ENCODE measurements around the gene SIGLEC6.
"Not testable (repeated sequence)": the region's sequence is repeated elsewhere in the genome, so short reads cannot be mapped to it uniquely, and the experiment has no call there.

The SIGLEC6 gene

DNA sequence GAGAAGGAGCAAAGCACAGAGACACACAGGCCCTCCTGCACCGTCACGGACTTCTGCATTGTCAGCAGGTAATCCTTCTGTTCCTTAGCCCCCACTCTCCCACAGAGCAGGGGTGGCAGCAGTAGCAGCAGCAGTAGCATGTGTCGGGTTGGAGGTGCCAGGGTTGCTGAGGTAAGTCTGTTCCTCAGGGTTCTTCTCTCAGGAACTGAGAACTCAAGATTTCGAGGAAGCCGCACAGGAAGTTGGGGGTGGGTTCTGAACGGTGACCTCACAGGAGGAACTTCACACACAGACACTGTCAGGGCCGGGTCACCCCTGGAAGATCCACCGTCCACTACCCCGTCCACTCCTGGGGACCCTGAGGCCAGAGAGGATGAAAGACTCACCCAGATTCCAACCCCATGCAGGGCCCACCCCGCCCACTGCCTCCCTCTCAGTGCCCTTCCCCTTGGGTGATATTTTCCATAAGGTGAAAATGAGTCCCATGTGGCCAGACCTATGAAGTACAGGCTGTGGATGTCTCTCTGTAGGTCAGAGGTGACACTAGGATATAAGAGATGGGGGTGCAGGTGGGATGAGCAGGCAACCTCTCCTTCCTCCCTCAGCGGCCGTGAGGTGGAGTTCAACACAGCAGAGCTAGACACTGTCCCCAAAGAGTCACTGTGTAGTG, 29.7 kb downstream of the SIGLEC6 start, which contains the start of gene SIGLEC12:
Gene SIGLEC12, minus strand, starts transcription at position 207 of the 670 bp plus-strand sequence. Its CDS starts 67 bp downstream, at position 140.
- Histone ChIP-seq H3K27me3 (replicated peaks; ENCODE audit: control insufficient read depth, insufficient read depth, low read length) (no peaks in the 10 kb centered on the region), H3K36me3 (ENCODE audit: control insufficient read depth, insufficient read depth, low read length) (no peaks in the 10 kb centered on the region), H3K4me3 (replicated peaks; ENCODE audit: low read depth, low read length) (no peak within 1 kb of the TSS)
- TF ChIP-seq, protein P1, sequence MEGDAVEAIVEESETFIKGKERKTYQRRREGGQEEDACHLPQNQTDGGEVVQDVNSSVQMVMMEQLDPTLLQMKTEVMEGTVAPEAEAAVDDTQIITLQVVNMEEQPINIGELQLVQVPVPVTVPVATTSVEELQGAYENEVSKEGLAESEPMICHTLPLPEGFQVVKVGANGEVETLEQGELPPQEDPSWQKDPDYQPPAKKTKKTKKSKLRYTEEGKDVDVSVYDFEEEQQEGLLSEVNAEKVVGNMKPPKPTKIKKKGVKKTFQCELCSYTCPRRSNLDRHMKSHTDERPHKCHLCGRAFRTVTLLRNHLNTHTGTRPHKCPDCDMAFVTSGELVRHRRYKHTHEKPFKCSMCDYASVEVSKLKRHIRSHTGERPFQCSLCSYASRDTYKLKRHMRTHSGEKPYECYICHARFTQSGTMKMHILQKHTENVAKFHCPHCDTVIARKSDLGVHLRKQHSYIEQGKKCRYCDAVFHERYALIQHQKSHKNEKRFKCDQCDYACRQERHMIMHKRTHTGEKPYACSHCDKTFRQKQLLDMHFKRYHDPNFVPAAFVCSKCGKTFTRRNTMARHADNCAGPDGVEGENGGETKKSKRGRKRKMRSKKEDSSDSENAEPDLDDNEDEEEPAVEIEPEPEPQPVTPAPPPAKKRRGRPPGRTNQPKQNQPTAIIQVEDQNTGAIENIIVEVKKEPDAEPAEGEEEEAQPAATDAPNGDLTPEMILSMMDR (IDR thresholded peaks at IDR 0.05; ENCODE audit: insufficient read depth, low read length, poor library complexity, severe bottlenecking) = no peak
- no peak for DNase-seq (ENCODE audit: extremely low read depth, insufficient read length)

DNA sequence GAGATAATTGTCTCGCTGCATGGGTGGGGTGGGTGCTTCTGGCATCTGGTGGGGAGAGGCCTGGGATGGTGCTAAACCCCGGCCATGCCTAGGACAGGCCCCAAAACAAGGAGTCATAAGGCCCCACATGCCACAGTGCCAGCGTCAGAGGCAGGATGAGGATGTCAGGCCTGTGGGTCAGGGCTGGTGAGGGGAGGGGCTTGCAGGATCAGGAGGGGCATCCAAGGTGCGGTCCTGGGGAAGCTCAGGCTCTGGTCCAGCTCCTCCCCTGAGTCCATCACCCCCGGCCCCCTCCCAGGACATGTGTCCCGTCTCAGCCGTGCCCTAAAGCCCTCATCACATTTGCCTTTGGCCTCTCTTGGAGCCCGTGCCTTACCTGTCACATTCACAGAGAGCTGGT, 30.5 kb downstream of the SIGLEC6 start:
- DNase-seq (ENCODE audit: extremely low read depth, insufficient read length); H3K4me3 ChIP-seq (replicated peaks; ENCODE audit: low read depth, low read length); H3K36me3 ChIP-seq (ENCODE audit: control insufficient read depth, insufficient read depth, low read length); H3K27me3 ChIP-seq (replicated peaks; ENCODE audit: control insufficient read depth, insufficient read depth, low read length): not testable (repeated sequence)

DNA sequence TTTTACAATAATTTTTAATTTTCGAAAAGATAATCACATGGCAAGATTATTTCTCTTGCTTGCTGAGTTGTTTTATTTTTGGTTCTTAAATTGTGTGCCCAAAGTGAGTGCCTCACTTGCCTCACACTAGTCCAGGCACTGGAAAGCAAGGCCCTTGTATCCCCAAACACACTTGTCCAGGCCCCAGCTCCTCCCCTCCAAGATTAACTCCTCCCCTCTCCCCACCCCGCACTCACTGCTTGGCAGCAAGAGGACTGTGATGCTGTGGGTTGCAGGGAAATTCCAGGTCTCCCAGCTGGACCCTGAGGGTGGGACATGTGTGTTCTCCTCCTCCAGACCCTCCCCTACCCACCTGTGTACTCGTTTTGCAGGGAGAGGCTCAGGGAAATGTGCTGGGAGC, 33.8 kb downstream of the SIGLEC6 start:
- H3K4me3 ChIP-seq (replicated peaks; ENCODE audit: low read depth, low read length) = no peak overlapping the region
- H3K27me3 ChIP-seq (replicated peaks; ENCODE audit: control insufficient read depth, insufficient read depth, low read length) = no peaks in the 10 kb centered on the region; the same call in 1 of the 2 replicates
- H3K36me3 ChIP-seq (ENCODE audit: control insufficient read depth, insufficient read depth, low read length) = no peaks in the 10 kb centered on the region
- no peak for DNase-seq (ENCODE audit: extremely low read depth, insufficient read length)
- TF ChIP-seq, protein P1 (IDR thresholded peaks at IDR 0.05; ENCODE audit: insufficient read depth, low read length, poor library complexity, severe bottlenecking) = no peak

DNA sequence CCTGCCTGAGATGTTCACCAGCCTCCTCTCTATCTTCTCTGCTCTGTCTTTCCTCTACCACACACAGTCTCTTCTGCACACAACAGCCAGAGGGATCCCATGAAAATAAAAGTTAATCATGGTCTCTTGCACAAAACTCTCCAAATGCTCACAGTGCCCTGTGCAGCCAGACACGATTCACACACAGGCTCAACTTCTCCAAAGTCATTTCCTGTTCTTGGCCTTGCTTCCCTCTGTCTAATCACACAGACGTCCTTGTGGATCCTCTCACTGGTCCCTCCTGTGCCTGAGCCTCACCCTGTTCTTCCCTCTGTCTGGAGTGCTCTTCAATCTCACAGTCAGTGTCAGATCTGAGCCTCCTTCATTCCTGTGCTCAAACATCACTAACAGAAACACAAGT, 37.7 kb downstream of the SIGLEC6 start:
- H3K36me3 ChIP-seq (ENCODE audit: control insufficient read depth, insufficient read depth, low read length) = no peaks in the 10 kb centered on the region
- no peak for DNase-seq (ENCODE audit: extremely low read depth, insufficient read length)
- no peak overlapping the region for H3K4me3 ChIP-seq (replicated peaks; ENCODE audit: low read depth, low read length)
- TF ChIP-seq, protein P1 (IDR thresholded peaks at IDR 0.05; ENCODE audit: insufficient read depth, low read length, poor library complexity, severe bottlenecking) = no peak
- no peaks in the 10 kb centered on the region; the same call in none of the 2 replicates for H3K27me3 ChIP-seq (replicated peaks; ENCODE audit: control insufficient read depth, insufficient read depth, low read length)

DNA sequence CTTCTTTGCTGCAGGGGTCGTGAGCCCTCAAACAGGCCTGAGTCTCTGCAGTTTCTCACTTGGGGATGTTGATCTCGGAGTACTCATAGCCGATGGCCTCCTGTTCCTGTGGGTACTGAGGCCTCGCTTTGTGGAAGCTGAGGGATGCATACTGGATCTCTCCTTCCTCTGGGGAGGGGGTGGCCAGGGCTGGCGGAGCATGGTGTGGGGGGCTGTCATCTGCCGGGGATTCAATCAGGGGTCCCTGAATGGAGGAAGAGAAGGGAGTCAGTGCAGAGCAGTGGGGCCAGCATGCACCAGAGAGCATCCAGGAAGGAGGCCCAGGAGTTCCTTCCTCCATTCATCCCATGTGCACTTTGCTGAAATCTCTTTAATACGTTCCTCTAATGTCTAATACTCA, 39.9 kb downstream of the SIGLEC6 start:
- H3K4me3 ChIP-seq (replicated peaks; ENCODE audit: low read depth, low read length) = no peak overlapping the region
- no peaks in the 10 kb centered on the region for H3K36me3 ChIP-seq (ENCODE audit: control insufficient read depth, insufficient read depth, low read length)
- DNase-seq (ENCODE audit: extremely low read depth, insufficient read length) = no peak
- no peaks in the 10 kb centered on the region; the same call in none of the 2 replicates for H3K27me3 ChIP-seq (replicated peaks; ENCODE audit: control insufficient read depth, insufficient read depth, low read length)
- TF ChIP-seq, protein P1 (IDR thresholded peaks at IDR 0.05; ENCODE audit: insufficient read depth, low read length, poor library complexity, severe bottlenecking) = no peak

DNA sequence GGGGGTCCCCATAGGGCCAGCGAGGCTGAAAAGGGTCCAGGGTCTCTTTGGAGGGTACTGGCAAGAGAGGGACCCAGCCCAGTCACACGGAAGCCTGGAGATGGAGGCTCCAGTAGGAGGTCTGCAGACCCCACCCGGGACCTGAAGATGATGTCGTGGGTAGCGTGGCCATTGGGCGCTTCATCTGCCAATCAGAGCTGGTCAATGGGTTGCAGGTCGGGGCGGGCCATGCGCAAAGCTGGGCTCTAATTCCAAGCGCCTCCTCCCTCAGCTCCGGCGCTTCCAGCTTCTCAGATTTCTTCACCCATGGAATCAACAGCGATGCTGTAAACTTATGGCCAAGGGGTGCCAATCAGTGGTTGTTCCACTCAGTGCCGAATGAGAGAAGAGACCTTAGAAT, 40.8 kb downstream of the SIGLEC6 start:
- TF ChIP-seq, protein P1 (IDR thresholded peaks at IDR 0.05; ENCODE audit: insufficient read depth, low read length, poor library complexity, severe bottlenecking) = no peak
- no peak overlapping the region for H3K4me3 ChIP-seq (replicated peaks; ENCODE audit: low read depth, low read length)
- no peaks in the 10 kb centered on the region; the same call in none of the 2 replicates for H3K27me3 ChIP-seq (replicated peaks; ENCODE audit: control insufficient read depth, insufficient read depth, low read length)
- DNase-seq (ENCODE audit: extremely low read depth, insufficient read length) = no peak
- H3K36me3 ChIP-seq (ENCODE audit: control insufficient read depth, insufficient read depth, low read length) = no peaks in the 10 kb centered on the region

All from GM06990 (cell line).